ENCODE data around the gene PFDN1.

Gene PFDN1

DNA sequence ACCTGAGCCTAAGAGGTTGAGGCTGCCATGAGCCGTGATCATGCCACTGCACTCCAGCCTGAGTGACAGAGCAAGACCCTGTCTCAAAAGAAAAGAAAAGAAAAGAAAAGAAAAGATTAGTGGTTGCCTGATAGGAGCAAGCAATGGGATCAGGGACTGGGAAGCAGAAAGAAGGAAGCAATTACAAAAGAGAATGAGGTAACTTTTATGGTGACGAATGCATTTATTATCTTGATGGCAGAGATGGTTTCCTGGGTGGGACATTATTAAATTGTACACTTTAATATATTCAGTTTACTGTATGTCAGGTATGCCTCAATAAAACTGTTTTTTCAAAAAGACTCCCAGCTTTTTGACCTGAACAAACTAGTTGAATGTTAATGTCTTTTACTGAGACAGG lies 7.5 kb upstream of the PFDN1 start:
- no peak for DNase-seq (ENCODE audit: low read depth)
- TF ChIP-seq, protein P1, sequence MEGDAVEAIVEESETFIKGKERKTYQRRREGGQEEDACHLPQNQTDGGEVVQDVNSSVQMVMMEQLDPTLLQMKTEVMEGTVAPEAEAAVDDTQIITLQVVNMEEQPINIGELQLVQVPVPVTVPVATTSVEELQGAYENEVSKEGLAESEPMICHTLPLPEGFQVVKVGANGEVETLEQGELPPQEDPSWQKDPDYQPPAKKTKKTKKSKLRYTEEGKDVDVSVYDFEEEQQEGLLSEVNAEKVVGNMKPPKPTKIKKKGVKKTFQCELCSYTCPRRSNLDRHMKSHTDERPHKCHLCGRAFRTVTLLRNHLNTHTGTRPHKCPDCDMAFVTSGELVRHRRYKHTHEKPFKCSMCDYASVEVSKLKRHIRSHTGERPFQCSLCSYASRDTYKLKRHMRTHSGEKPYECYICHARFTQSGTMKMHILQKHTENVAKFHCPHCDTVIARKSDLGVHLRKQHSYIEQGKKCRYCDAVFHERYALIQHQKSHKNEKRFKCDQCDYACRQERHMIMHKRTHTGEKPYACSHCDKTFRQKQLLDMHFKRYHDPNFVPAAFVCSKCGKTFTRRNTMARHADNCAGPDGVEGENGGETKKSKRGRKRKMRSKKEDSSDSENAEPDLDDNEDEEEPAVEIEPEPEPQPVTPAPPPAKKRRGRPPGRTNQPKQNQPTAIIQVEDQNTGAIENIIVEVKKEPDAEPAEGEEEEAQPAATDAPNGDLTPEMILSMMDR (IDR thresholded peaks at IDR 0.05; ENCODE audit: insufficient read depth, low read depth, low read length, missing control alignments): no peak

DNA sequence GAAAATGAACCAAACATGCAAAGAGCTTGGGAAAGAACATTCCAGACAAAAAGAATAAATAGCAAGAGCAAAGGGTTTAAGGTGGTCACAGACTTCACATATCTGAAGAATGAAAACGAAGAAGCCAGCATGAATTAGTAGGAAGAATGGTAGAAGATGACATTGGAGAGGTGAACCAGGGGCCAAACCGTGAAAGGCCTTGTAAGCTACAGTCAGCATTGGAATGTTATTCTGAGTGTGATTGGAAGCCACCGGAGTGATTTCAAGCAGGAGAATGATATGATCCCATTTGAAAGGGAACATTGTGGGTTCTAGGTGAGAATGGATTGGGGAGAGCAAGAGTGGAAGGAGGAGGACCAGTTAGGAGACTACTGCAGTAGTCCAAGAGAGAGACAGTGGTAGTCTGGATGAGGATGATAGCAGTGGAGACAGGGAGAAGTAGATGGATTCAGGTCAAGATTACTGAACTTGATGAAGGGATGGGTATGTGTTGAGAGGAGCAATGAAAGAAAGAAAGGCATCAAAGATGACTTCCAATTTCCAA lies 6.9 kb upstream of the PFDN1 start:
- DNase-seq (ENCODE audit: low read depth): no peak
- TF ChIP-seq, protein P1 (IDR thresholded peaks at IDR 0.05; ENCODE audit: insufficient read depth, low read depth, low read length, missing control alignments): no peak
- H3K4me3 ChIP-seq (ENCODE audit: low read length): no peak overlapping the region

More for the DNA sequence above, 7.5 kb upstream of the PFDN1 start:
- H3K4me3 ChIP-seq (ENCODE audit: low read length): no peak overlapping the region

DNA sequence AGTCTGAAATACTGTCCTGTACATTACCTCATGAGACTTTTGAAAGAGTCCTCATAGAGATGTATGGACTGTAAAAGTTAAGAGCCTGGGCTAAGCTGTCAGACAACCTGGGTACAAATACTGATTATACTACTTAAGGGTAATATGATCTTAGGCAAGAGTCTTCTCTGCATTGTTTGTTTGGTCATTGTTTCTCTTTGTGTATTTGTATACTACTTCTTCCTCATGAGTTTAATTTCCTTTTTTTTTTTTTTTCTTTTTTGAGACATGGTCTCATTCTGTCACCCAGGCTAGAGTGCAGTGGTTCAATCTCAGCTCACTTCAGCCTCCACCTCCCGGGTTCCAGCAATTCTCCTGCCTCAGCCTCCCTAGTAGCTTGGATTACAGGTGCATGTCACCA lies 2.6 kb upstream of the PFDN1 start:
- no peak overlapping the region for H3K4me3 ChIP-seq (ENCODE audit: low read length)
- TF ChIP-seq, protein P1 (IDR thresholded peaks at IDR 0.05; ENCODE audit: insufficient read depth, low read depth, low read length, missing control alignments): no peak
- no peak for DNase-seq (ENCODE audit: low read depth)

DNA sequence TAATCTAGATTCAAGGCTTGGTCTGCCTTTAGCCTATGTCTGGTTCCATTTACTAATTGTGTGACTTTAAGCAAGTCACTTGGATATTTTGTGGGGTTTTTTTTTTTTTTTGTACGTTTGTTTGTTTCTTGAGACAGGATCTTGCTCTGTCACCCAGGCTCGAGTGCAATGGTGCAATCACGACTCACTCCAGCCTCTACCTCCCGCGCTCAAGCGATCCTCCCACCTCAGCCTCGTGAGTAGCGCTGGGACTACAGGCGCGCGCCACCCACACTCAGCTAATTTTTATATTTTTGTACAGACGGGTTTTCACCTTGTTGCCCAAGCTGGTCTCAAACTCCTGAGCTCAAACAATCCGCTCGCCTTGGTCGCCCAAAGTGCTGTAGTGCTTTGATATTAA lies 1.1 kb upstream of the PFDN1 start:
- no peak overlapping the region for H3K4me3 ChIP-seq (ENCODE audit: low read length)
- TF ChIP-seq, protein P1 (IDR thresholded peaks at IDR 0.05; ENCODE audit: insufficient read depth, low read depth, low read length, missing control alignments): no peak
- DNase-seq (ENCODE audit: low read depth): no peak

DNA sequence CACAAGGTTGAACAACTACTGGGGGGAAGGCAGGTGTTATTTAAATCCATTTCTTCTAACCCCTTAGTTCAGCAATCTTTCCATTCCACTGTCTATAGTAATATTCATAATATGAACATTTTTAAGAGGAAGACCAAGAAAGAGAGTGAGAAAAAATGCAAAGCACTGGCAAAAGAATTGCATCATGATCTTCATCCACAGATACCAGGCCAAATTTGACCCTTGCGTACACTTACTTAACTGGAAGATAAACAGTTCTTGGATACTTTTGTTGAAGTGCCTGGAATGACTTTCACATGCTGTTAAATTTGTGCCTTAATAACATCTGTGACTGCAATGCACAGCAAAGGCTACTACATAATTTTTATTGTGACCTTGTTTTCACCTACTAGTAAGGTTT lies 1.8 kb downstream of the PFDN1 start:
- H3K4me3 ChIP-seq (ENCODE audit: low read length): no peak overlapping the region
- TF ChIP-seq, protein P1 (IDR thresholded peaks at IDR 0.05; ENCODE audit: insufficient read depth, low read depth, low read length, missing control alignments): no peak
- DNase-seq (ENCODE audit: low read depth): no peak

DNA sequence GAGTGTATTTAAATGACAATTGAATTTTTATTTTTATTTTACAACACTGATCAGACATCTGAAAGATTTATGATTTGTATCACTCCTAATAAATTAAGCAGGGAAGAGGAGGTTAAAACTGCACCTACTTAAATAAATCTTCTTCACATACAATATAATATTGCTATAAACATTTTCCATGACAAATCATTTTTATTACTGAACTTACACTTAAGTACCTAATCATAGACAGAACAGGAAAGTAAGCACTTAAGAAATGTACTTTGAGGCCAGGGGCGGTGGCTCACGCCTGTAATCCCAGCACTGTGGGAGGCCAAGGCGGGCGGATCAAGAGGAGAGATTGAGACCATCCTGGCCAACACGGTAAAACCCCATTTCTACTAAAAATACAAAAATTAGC lies 3.8 kb downstream of the PFDN1 start:
- no peak for DNase-seq (ENCODE audit: low read depth)
- TF ChIP-seq, protein P1 (IDR thresholded peaks at IDR 0.05; ENCODE audit: insufficient read depth, low read depth, low read length, missing control alignments): no peak
- no peak overlapping the region for H3K4me3 ChIP-seq (ENCODE audit: low read length)

DNA sequence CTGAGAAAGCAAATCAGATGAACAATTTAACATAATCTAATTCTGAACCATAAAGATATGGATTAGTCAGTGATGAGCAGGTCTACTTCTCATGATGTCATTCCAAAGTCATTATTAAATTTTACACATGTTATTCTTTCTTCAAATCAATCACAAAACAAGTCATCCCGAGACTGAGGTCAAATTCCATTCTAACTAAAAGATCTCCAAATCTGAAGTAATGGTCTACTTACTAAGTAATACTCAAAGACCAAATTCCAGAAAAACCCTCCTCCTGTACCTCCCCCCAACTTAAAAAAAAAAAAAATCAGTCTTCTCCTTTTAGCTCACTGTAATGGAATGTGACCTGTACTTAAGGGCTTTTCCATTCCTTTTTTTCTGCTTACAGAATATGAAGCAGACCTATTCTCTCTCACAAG lies 4.7 kb downstream of the PFDN1 start:
- DNase-seq (ENCODE audit: low read depth): peak; percentile 66
- H3K4me3 ChIP-seq (ENCODE audit: low read length): no peak overlapping the region
- TF ChIP-seq, protein P1 (IDR thresholded peaks at IDR 0.05; ENCODE audit: insufficient read depth, low read depth, low read length, missing control alignments): no peak
